22Rv1 (cell line): Measurements from ENCODE around the gene DENND1A.

Source experiments
- CTCF ChIP-seq: fragments of 450-650 bp; IDR thresholded peaks from 2 replicates; pipeline ENCODE4 v1.5.1; 2017; ENCODE audit warnings: mild to moderate bottlenecking
- ZFX ChIP-seq: fragments of 450-650 bp; IDR thresholded peaks from 2 replicates; pipeline ENCODE4 v1.6.1; 2017; ENCODE audit warnings: antibody characterized with exemption, borderline replicate concordance

DNA sequence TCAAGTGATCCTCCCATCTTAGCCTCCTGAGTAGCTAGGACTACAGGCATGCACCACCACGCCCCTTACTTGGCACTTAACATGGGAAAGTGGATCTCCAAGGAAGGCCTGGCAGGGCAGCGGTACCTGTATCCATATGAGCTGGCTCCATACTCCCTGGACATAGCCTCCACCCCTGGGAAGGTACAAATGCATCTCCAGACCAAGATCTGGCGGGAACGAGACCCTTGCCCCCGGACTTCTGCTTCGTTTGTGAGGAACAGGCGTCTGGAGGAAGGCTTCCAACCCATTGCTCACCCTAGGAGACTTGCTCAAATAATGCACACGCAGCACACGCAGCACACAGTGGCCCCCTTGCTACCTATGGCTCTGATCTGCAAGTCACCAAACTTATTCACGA lies 518.7 kb downstream of the DENND1A start:
- TF ChIP-seq CTCF: no peak
- no peak for TF ChIP-seq ZFX
